Measurements from ENCODE around the gene KRTAP26-1.

Gene KRTAP26-1

GRCh38 chr21:30271156-30271555 is 49.0 kb downstream of the KRTAP26-1 start:
- no peak for DNase-seq (ENCODE audit: low read depth)

GRCh38 chr21:30269803-30270530 is 50.1 kb downstream of the KRTAP26-1 start:
- no peak for DNase-seq (ENCODE audit: low read depth)
